ENCODE measurements around the gene ZFR.

- TF ChIP-seq TAF1 (IDR thresholded peaks at IDR 0.05; ENCODE audit: borderline replicate concordance, low read depth, low read length) (no peak), CTCF (IDR thresholded peaks at IDR 0.05) (no peak), NRF1 (IDR thresholded peaks at IDR 0.05; ENCODE audit: low read depth, low read length) (no peak), FOXM1 (IDR thresholded peaks at IDR 0.05; ENCODE audit: low read depth) (no peak), USF2 (IDR thresholded peaks at IDR 0.05; ENCODE audit: borderline replicate concordance, low read depth, low read length) (no peak), REST (IDR thresholded peaks at IDR 0.05; ENCODE audit: low read depth, low read length) (no peak), EZH2phosphoT487 (IDR thresholded peaks at IDR 0.05; ENCODE audit: borderline replicate concordance, low read depth) (no peak), SMC3 (IDR thresholded peaks at IDR 0.05; ENCODE audit: low read depth, low read length) (no peak), USF1 (IDR thresholded peaks at IDR 0.05; ENCODE audit: borderline replicate concordance, low read depth) (no peak), IRF3 (IDR thresholded peaks at IDR 0.05; ENCODE audit: low read depth, low read length) (no peak), JUND (IDR thresholded peaks at IDR 0.05) (no peak)
These were observed 1.5 kb upstream of the ZFR start for GRCh38 chr5:32445831-32446614.
